OCI-LY1 (cell line): ENCODE data around the gene KRT1.

Source experiments
- H2AFZ ChIP-seq: fragments of 200-600 bp; sonication (generic), shearing (Covaris generic); 2 replicates; pipeline ENCODE4 v1.6.0; 2014; ENCODE audit warnings: antibody characterized with exemption, mild to moderate bottlenecking, low read length
- H3F3A ChIP-seq: fragments of 200-600 bp; sonication (generic), shearing (Covaris generic); 2 replicates; pipeline ENCODE4 v1.6.0; 2014; ENCODE audit warnings: mild to moderate bottlenecking, antibody characterized with exemption, low read length, moderate library complexity; ENCODE audit not compliant: insufficient read depth
- H3K27ac ChIP-seq: fragments of 200-600 bp; sonication (generic); 2 replicates; pipeline ENCODE4 v1.5.1; 2014; ENCODE audit warnings: low read length, mixed run types, mild to moderate bottlenecking, low read depth; ENCODE audit not compliant: poor library complexity, severe bottlenecking
- H3K27me3 ChIP-seq: fragments of 200-600 bp; sonication (generic); 2 replicates; pipeline ENCODE4 v1.6.0; 2014; ENCODE audit warnings: antibody characterized with exemption, mild to moderate bottlenecking, low read length, moderate library complexity; ENCODE audit not compliant: insufficient read depth
- H3K36me3 ChIP-seq: fragments of 200-600 bp; sonication (generic); 2 replicates; pipeline ENCODE4 v1.6.1; 2014; ENCODE audit warnings: mild to moderate bottlenecking, antibody characterized with exemption, low read length, moderate library complexity, mixed read lengths; ENCODE audit not compliant: insufficient read depth
- H3K4me1 ChIP-seq: fragments of 200-600 bp; sonication (generic); 2 replicates; pipeline ENCODE4 v1.5.1; 2014; ENCODE audit warnings: mild to moderate bottlenecking, low read length, moderate library complexity; ENCODE audit not compliant: insufficient read depth, severe bottlenecking
- H3K4me2 ChIP-seq: fragments of 200-600 bp; sonication (generic), shearing (Covaris generic); 2 replicates; pipeline ENCODE4 v1.6.1; 2014; ENCODE audit warnings: low read length
- H3K4me3 ChIP-seq: fragments of 200-600 bp; sonication (generic); 2 replicates; pipeline ENCODE4 v1.5.1; 2014; ENCODE audit warnings: low read length, low read depth, mild to moderate bottlenecking, mixed read lengths; ENCODE audit not compliant: poor library complexity, severe bottlenecking
- H3K79me2 ChIP-seq: fragments of 200-600 bp; shearing (Covaris generic); 2 replicates; pipeline ENCODE4 v1.6.1; 2016; ENCODE audit warnings: mixed run types, low read length, mixed read lengths; ENCODE audit not compliant: insufficient read depth
- H3K9ac ChIP-seq: fragments of 200-600 bp; sonication (generic), shearing (Covaris generic); 2 replicates; pipeline ENCODE4 v1.6.1; 2014; ENCODE audit warnings: mild to moderate bottlenecking, low read length, mixed read lengths
- H3K9me2 ChIP-seq: fragments of 200-600 bp; sonication (generic), shearing (Covaris generic); 2 replicates; pipeline ENCODE4 v1.6.1; 2014; ENCODE audit warnings: low read depth, mild to moderate bottlenecking, low read length, mixed read lengths
- H3K9me3 ChIP-seq: fragments of 200-600 bp; shearing (Covaris generic); 2 replicates; pipeline ENCODE4 v1.6.1; 2014; ENCODE audit warnings: low read length, mixed read lengths
- H4K20me1 ChIP-seq: fragments of 200-600 bp; sonication (generic), shearing (Covaris generic); 2 replicates; pipeline ENCODE4 v1.6.0; 2016; ENCODE audit warnings: mild to moderate bottlenecking, low read length; ENCODE audit not compliant: insufficient read depth
- EZH2 ChIP-seq: fragments of 200-600 bp; sonication (generic), shearing (Covaris generic); IDR thresholded peaks from 2 replicates; pipeline ENCODE4 v1.8.0; 2017; ENCODE audit warnings: borderline replicate concordance, mixed run types, mild to moderate bottlenecking, antibody characterized with exemption, low read length, moderate library complexity, mixed read lengths
- TF ChIP-seq, protein P1 (sequence below): fragments of 200-600 bp; sonication (generic), shearing (Covaris generic); IDR thresholded peaks from 2 replicates; pipeline ENCODE4 v1.5.1; 2017; ENCODE audit warnings: mild to moderate bottlenecking, antibody characterized with exemption, low read length, moderate library complexity, mixed read lengths

Gene KRT1

DNA sequence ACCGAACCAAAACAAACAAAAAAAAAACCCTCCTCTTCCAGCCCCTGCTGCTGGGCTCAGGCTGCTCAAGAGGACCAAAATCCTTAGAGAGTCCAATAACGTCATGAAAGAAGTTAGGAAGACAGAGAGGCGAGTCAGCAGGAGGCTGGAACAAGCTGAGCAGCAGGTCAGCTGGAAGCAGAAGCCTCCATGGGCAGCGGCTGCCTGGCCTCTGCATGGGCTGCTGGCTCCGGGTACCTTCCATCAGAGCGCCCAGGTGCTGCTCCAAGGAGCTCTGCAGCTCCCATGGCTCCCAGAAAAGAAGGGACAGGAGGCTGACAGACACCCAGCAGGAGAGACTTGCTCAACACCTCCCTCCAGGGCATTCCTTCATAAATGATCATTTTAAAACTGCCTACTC, 25.0 kb downstream of the KRT1 start:
- H3K9me3 ChIP-seq, result no peaks in the 10 kb centered on the region
- no peak overlapping the region for H2AFZ ChIP-seq
- H4K20me1 ChIP-seq, result no peaks in the 10 kb centered on the region
- no peaks in the 10 kb centered on the region for H3K36me3 ChIP-seq
- no peak overlapping the region for H3K9ac ChIP-seq
- H3K4me3 ChIP-seq, result no peak overlapping the region
- no peaks in the 10 kb centered on the region for H3K4me1 ChIP-seq
- H3K79me2 ChIP-seq, result no peaks in the 10 kb centered on the region
- no peak for TF ChIP-seq EZH2
- TF ChIP-seq, protein P1, sequence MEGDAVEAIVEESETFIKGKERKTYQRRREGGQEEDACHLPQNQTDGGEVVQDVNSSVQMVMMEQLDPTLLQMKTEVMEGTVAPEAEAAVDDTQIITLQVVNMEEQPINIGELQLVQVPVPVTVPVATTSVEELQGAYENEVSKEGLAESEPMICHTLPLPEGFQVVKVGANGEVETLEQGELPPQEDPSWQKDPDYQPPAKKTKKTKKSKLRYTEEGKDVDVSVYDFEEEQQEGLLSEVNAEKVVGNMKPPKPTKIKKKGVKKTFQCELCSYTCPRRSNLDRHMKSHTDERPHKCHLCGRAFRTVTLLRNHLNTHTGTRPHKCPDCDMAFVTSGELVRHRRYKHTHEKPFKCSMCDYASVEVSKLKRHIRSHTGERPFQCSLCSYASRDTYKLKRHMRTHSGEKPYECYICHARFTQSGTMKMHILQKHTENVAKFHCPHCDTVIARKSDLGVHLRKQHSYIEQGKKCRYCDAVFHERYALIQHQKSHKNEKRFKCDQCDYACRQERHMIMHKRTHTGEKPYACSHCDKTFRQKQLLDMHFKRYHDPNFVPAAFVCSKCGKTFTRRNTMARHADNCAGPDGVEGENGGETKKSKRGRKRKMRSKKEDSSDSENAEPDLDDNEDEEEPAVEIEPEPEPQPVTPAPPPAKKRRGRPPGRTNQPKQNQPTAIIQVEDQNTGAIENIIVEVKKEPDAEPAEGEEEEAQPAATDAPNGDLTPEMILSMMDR, result no peak
- peaks cover 3% of the 10 kb centered on the region; the same call in 1 of the 2 replicates for H3K27me3 ChIP-seq
- H3K9me2 ChIP-seq, result no peaks in the 10 kb centered on the region
- H3K27ac ChIP-seq, result no peak overlapping the region
- H3K4me2 ChIP-seq, result no peak overlapping the region
- no peaks in the 10 kb centered on the region for H3F3A ChIP-seq

- Histone ChIP-seq H3K27ac (no peak within 1 kb of the TSS), H3F3A (no peaks in the 10 kb centered on the region), H3K4me2 (no peak within 1 kb of the TSS), H3K36me3 (no peaks in the 10 kb centered on the region), H2AFZ (no peak within 1 kb of the TSS), H3K9me3 (no peaks in the 10 kb centered on the region), H3K4me1 (no peaks in the 10 kb centered on the region), H4K20me1 (no peaks in the 10 kb centered on the region), H3K9ac (no peak within 1 kb of the TSS), H3K4me3 (no peak within 1 kb of the TSS), H3K79me2 (no peaks in the 10 kb centered on the region), H3K27me3 (no peaks in the 10 kb centered on the region; the same call in 1 of the 2 replicates), H3K9me2 (no peaks in the 10 kb centered on the region)
- no peak for TF ChIP-seq EZH2
- TF ChIP-seq, protein P1, result no peak
Observed at GRCh38 chr12:52651726-52652261, 28.4 kb downstream of the KRT1 start, which contains the start of gene KRT2. Gene KRT2 (minus strand): TSS chr12:52652211. CDS start chr12:52652142, 69 bp downstream.

DNA sequence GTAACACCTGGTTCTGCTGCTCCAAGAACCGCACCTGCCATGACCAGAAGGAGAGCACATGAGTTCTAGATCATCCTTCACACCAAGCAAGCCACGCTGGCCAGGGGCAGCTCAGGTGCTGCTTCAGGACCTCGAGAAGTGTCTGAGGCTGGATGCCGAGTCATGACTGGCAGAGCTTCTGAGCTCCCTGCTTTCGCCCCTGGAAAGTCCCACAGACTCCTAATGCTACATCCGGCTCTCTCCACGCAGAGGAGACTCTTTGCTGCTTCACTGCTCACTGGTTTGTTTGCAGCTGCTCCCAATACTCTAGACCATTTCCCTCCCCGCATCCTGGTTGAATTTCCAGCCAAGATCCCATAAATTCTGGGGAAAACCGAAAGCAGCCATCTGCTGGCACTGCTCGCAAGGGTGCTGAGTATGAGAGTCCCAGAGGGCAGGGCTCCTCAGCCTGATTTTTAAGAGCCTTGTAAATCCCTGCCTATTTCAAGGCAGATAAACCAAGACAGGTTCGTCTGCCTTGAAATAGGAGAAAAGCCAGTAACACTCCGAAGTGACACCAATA, 29.6 kb downstream of the KRT1 start:
- H3K27me3 ChIP-seq, result no peaks in the 10 kb centered on the region; the same call in 1 of the 2 replicates
- H3K4me2 ChIP-seq, result no peak overlapping the region
- no peaks in the 10 kb centered on the region for H3K9me3 ChIP-seq
- no peak overlapping the region for H3K9ac ChIP-seq
- H3K27ac ChIP-seq, result no peak overlapping the region
- no peaks in the 10 kb centered on the region for H3K9me2 ChIP-seq
- TF ChIP-seq EZH2, result no peak
- TF ChIP-seq, protein P1, result no peak
- no peak overlapping the region for H2AFZ ChIP-seq
- H3F3A ChIP-seq, result no peaks in the 10 kb centered on the region
- H3K4me1 ChIP-seq, result no peaks in the 10 kb centered on the region
- H3K79me2 ChIP-seq, result no peaks in the 10 kb centered on the region
- no peaks in the 10 kb centered on the region for H4K20me1 ChIP-seq
- H3K4me3 ChIP-seq, result no peak overlapping the region
- H3K36me3 ChIP-seq, result no peaks in the 10 kb centered on the region
